ENCODE results near the gene SLC27A3.
A peak's percentile ranks its signal among the peaks of the same experiment; 100 is the strongest.
"Not testable (repeated sequence)": the region's sequence is repeated elsewhere in the genome, so short reads cannot be mapped to it uniquely, and the experiment has no call there.

The SLC27A3 gene

GRCh38 chr1:153780551-153780950 lies 5.3 kb downstream of the SLC27A3 start:
- no peak for DNase-seq

GRCh38 chr1:153782648-153783047 lies 7.4 kb downstream of the SLC27A3 start:
- not testable (repeated sequence) for DNase-seq

- DNase-seq, result peak; percentile 91
These were observed 8.3 kb downstream of the SLC27A3 start for GRCh38 chr1:153783233-153784190.

- DNase-seq, result no peak
These were observed 11.0 kb downstream of the SLC27A3 start for GRCh38 chr1:153786038-153786790.

- DNase-seq, result no peak
These were observed 14.3 kb downstream of the SLC27A3 start for GRCh38 chr1:153789478-153790034.

GRCh38 chr1:153790313-153790965 lies 15.2 kb downstream of the SLC27A3 start:
- peak; percentile 17 for DNase-seq

GRCh38 chr1:153790966-153791647 lies 15.9 kb downstream of the SLC27A3 start:
- no peak for DNase-seq

GRCh38 chr1:153791648-153792253 lies 16.5 kb downstream of the SLC27A3 start:
- no peak for DNase-seq

- DNase-seq, result no peak
These were observed 17.4 kb downstream of the SLC27A3 start for GRCh38 chr1:153792631-153793041.

GRCh38 chr1:153793261-153793972 lies 18.2 kb downstream of the SLC27A3 start:
- no peak for DNase-seq

- no peak for DNase-seq
These were observed 18.9 kb downstream of the SLC27A3 start for GRCh38 chr1:153793973-153794615.

GRCh38 chr1:153794624-153795329 lies 19.6 kb downstream of the SLC27A3 start:
- DNase-seq, result no peak

- no peak for DNase-seq
These were observed 20.2 kb downstream of the SLC27A3 start for GRCh38 chr1:153795330-153795837.

GRCh38 chr1:153795934-153796785 lies 21.0 kb downstream of the SLC27A3 start:
- DNase-seq, result no peak

GRCh38 chr1:153796786-153797659 lies 21.8 kb downstream of the SLC27A3 start:
- DNase-seq, result peak; percentile 74

- no peak for DNase-seq
These were observed 23.2 kb downstream of the SLC27A3 start for GRCh38 chr1:153798468-153798780.

- DNase-seq, result no peak
These were observed 23.8 kb downstream of the SLC27A3 start for GRCh38 chr1:153799016-153799415.
